Stimulated activated naive B cell treated with anti-CD40 and anti-IgM and Interleukin-4, amounts not matched to agents 10 μg/mL and 1 μg/mL and 100 μg/mL, for 72 hours (primary cell): ENCODE results near the gene LAGE3.

Experiments used
- ATAC-seq, 2 donors: fragments of 150-1000 bp; cut with Tn5 transposase; replicated peaks; 2 replicates each; pipeline ENCODE4 v1.10.0; 2021; ENCODE audit warnings: moderate library complexity in 1 of 2
- DNase-seq: peaks from one replicate; pipeline ENCODE4 v3.0.0; 2021
- H3K27ac Mint-ChIP-seq: one replicate; pipeline ENCODE4 v1.8.0; 2022; ENCODE audit warnings: mild to moderate bottlenecking, mixed read lengths
- H3K27me3 Mint-ChIP-seq, 2 donors: one replicate each; pipeline ENCODE4 v1.8.0; 2022; ENCODE audit warnings: mixed read lengths in 2 of 2
- H3K36me3 Mint-ChIP-seq, 2 donors: one replicate each; pipeline ENCODE4 v1.8.0; 2022; ENCODE audit warnings: mixed read lengths in 2 of 2, mild to moderate bottlenecking in 1 of 2
- H3K4me1 Mint-ChIP-seq, 2 donors: one replicate each; pipeline ENCODE4 v1.8.0; 2022; ENCODE audit warnings: mixed read lengths in 2 of 2, mild to moderate bottlenecking in 1 of 2
- H3K4me3 Mint-ChIP-seq, 2 donors: one replicate each; pipeline ENCODE4 v1.8.0; 2022; ENCODE audit warnings: mild to moderate bottlenecking in 2 of 2, mixed read lengths in 2 of 2, moderate library complexity in 1 of 2
- H3K9me3 Mint-ChIP-seq, 2 donors: one replicate each; pipeline ENCODE4 v1.8.0; 2022; ENCODE audit warnings: mixed read lengths in 2 of 2, mild to moderate bottlenecking in 1 of 2

Gene LAGE3

DNA sequence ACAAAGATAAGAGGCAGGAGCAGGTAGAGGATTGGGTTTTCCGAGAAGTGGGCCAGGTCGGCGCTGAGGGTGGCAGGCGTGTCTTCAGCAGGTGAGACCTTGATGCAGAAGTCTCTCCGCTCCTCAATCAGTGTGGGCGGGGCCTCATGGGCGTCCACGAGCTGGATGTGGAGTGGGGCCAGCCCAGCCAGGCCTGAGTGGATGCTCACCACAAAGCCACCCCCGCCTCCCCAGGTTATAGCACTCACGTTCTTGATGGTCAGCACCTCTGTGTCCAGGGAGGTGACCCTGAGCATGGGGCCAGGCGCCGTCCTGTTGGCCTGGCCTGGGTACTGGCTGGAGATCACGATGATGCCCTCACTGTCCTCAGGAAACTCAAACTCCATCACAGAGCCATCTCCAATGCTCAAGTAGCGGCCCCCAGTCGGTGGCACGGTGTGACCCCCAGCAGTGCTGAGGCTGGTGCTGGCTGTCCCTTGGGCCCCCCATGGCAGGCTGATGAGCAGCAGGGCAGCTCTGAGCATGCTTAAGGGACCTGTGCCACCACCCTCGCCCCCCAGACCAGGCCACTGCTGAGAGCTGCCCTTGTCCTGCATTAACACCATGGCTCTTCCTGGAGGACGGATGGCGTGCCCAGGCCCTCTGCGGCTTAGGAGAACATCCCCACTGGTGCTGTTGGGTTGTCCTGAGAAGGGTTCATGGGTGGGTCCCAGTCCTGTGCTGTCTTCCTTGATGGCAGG, 9.4 kb upstream of the LAGE3 start:
- peaks cover 13 to 16% of the 10 kb centered on the region in 2 donors for H3K36me3 Mint-ChIP-seq
- H3K4me1 Mint-ChIP-seq, result peaks cover 16 to 47% of the 10 kb centered on the region in 2 donors
- no peak overlapping the region for H3K27ac Mint-ChIP-seq
- DNase-seq (no peak), ATAC-seq (no peak)
- peak overlapping the region; percentile 39 to 94 for H3K4me3 Mint-ChIP-seq
- no peaks in the 10 kb centered on the region for H3K27me3 Mint-ChIP-seq
- H3K9me3 Mint-ChIP-seq, result no peaks in the 10 kb centered on the region

DNA sequence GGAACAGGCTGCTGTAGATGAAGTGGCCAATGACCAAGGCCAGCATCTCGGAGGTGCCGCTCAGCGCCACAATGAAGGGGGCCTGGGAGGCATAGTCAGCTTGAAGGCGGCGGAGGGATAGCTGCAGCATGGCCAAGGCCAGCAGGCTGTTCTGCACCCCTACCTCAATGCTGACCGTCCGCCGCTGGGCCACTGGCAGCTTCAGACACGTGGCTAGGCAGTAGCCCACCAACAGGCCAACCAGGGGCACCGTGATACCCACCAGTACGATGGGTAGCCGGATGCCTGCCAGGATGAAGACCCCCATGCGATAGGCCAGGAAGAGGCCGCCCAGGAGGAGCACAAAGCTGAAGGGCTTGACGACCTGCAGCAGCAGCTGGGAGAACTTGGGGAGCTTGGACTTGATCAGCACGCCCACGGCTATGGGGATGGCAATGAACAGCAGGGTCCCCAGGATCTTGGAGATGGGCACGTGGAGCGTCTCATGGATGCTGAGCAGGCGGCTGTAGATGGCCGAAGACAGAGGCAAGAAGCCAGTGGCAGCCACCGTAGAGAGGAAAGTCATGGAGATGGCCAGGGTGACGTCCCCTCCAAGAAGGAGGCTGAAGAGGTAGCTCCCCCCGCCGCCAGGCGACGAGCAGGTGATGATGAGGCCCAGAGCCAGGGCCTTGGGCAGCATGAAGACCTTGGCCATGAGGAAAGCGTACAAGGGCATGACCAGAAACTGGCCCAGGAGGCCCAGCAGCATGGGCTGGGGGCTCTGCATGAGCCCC, 8.6 kb upstream of the LAGE3 start:
- Mint-ChIP-seq H3K27ac (peak overlapping the region; percentile 37), H3K9me3 (no peaks in the 10 kb centered on the region), H3K4me1 (peaks cover 19 to 50% of the 10 kb centered on the region in 2 donors), H3K36me3 (peaks cover 16% of the 10 kb centered on the region in 2 donors), H3K4me3 (peak overlapping the region; percentile 17 to 83), H3K27me3 (no peaks in the 10 kb centered on the region)
- no peak for ATAC-seq
- DNase-seq, result no peak

DNA sequence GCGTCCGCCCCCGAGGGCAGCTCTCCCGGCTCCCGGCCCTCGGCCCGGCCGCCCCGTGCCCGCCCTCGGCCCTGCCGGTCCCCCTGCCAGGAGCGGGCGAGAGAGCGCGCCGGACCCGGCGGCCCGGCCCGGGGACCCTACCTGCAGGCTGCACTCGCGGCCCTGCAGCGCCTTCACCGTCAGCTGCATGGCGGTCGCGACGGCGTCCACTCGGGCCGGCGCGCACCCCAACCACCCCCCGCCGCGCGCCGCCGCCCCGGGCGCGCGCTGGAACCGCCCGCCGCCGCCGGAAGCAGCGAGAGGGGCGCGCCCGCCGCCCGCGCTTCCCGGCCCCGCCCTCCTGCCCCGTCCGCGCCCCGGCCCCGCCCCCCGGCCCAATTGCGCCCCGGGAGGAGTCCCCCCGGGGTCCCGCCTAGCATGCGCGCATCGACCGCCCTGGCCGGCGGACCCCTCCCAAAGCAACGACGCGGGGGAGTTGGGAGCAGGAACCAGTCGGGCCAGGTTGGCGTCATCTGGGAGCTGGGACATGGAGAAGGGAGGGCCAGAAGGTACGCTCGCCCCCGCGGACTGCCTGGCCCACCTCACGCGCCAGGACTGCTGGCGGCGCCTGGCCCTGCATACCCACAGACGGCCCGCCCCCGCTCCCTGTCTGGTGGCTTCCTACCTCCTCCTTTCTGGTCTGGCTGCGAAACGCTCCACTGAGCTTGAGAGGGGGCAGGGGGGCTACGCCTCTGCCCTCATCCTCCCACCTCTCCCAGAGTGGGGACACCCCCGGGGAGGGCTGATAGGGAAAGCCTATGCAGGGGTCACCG, 7.5 kb upstream of the LAGE3 start, which contains the start of gene UBL4A:
TSS of gene UBL4A (minus strand) at position 220 of the 812 bp plus-strand sequence. CDS start at position 189, 31 bp downstream.
- Mint-ChIP-seq H3K36me3 (peaks cover 16% of the 10 kb centered on the region in 2 donors), H3K27me3 (no peaks in the 10 kb centered on the region), H3K4me1 (peaks cover 22 to 50% of the 10 kb centered on the region in 2 donors), H3K9me3 (no peaks in the 10 kb centered on the region), H3K27ac (peak within 1 kb of the TSS; percentile 73), H3K4me3 (peak within 1 kb of the TSS; percentile 82 to 83)
- ATAC-seq, result peak; percentile 28 to 51
- peak; percentile 39 for DNase-seq

DNA sequence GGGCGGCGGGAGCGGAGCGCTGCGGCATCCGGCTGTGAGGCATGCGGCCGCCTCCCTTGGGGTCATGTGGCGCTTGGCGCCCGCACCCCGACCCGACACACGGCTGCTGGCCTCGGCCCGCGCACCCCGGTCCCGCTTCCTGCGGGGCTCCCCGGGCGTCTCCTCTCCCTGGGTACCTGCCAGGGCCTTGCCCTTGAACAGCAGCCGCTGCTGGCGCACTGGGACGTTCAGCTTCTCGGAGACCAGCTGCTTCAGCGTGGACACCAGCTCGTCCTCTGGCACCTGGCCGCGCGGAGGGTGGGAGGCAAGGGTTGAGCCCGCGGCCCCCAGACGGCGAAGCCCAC, 6.9 kb upstream of the LAGE3 start:
- Mint-ChIP-seq H3K9me3 (no peaks in the 10 kb centered on the region), H3K4me1 (peaks cover 19 to 46% of the 10 kb centered on the region in 2 donors), H3K4me3 (peak overlapping the region; percentile 39 to 74), H3K27ac (no peak overlapping the region), H3K36me3 (peaks cover 16% of the 10 kb centered on the region in 2 donors), H3K27me3 (no peaks in the 10 kb centered on the region)
- peak; percentile 3 to 4 for ATAC-seq
- DNase-seq, result no peak

DNA sequence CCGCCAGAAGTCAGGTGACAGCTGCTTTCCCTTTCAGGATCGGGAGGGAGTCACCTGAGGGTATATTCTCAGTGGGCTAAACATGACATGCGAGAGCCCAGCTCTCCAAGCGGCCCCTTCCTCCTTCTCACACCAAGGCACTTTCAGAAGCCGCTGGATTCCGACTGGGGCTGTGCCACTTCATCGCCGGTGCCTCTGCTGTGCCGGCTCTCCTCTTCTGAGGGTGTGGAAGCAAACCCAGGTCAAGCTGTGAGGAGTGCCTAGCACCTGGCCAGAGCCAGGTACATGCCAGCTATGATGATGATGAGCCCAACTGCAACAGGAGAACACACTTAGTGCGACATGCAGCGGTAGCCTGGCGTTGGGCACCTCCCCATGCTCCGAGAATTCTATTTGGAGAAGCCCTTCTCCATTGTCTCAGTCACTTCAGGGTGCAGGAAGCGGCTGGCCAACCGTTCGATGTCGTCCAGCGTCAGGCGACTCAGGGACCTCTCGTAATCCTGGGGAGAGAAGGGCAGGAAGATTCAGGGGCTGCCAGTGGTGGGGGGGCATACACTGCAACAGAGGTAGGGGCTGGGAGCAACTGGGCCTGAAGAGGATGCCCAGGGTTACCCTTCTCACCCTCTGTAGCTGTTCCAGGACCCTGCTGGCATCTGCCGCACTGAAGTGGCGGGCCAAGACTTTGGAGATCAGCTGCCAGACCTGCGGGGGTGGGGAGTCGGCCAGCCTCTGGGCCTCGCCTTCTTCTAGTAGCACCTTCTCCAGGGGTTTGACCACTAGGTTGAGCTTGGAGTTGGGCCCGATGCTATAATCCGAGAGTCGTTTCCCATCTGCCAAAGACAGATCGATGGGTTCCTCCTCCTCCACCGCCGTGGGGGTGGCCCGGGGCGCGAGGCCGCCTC, 6.3 kb upstream of the LAGE3 start:
- peak overlapping the region; percentile 71 to 74 for H3K4me3 Mint-ChIP-seq

DNA sequence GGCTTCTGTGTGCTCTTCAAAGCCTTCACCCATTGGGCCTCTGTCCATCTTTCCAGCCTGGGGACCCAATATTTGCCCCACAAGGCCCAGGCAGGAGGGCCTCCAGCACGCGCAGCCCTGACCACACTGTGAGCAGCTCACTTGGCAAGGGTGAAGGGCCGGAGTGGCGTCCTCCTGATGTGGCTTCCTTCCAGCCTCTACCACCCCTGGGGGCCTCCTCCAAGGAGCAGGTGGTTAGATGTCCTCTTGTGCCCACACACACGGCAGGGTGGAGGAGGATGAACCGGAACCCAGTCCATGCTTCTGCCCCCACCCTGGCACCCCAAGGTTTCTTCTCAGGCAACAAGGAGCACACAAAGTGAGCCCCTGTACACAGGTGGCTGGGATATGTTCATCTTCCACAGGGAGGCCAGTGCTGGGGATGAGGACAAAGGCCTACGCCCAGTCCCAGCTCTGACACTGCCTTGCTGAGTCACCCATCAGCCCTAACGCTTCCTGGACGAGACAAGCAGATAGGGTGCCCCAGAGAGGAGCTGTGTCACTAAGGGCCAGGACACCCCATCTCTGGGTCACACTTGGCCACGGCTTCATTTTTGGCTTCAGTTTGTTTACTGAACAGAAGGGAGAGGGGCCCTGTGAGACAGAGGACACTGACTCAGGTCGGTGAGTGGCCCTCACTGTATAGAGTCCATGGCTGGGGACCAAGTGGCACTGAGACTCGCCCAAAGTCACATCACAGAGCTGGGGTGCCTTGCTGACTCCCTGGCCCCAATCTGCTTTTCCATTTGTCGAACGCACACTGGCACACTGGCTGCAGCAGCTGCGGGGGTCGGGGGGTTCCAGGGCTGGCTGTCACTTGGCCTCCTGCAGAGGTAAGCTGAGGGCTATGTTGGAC, 5.4 kb upstream of the LAGE3 start:
- no peaks in the 10 kb centered on the region for H3K9me3 Mint-ChIP-seq
- DNase-seq (no peak), ATAC-seq (no peak)
- H3K27me3 Mint-ChIP-seq, result no peaks in the 10 kb centered on the region
- peak overlapping the region; percentile 6 to 74 for H3K4me3 Mint-ChIP-seq
- peaks cover 17 to 43% of the 10 kb centered on the region in 2 donors for H3K4me1 Mint-ChIP-seq
- H3K27ac Mint-ChIP-seq, result no peak overlapping the region
- H3K36me3 Mint-ChIP-seq, result peaks cover 16% of the 10 kb centered on the region in 2 donors

More for the DNA sequence above, 6.3 kb upstream of the LAGE3 start:
- no peak for DNase-seq
- Mint-ChIP-seq H3K9me3 (no peaks in the 10 kb centered on the region), H3K27ac (no peak overlapping the region), H3K36me3 (peaks cover 16% of the 10 kb centered on the region in 2 donors), H3K27me3 (no peaks in the 10 kb centered on the region), H3K4me1 (peaks cover 19 to 45% of the 10 kb centered on the region in 2 donors)
- no peak for ATAC-seq

DNA sequence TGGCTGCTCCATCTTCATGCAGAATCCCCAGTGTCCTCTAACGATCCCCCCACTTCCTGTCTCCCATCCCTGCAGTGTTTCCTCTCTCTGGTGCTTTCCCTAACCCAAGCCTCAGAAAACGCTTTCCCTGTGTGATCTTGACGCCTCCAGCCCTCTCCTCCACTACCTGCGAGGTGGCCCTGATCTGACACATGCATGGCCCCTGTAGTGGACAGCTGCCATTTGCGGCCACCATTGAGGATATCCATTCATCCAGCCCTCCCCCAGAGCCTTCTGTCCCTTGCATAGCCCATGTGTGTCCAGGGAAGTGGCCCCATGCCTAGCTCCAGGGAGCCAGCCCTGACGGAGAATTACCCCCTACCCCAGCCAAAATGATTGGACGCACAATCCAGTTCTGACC, 4.2 kb upstream of the LAGE3 start:
- ATAC-seq, result no peak
- Mint-ChIP-seq H3K27ac (no peak overlapping the region), H3K36me3 (peaks cover 13% of the 10 kb centered on the region in 2 donors), H3K27me3 (no peaks in the 10 kb centered on the region), H3K9me3 (no peaks in the 10 kb centered on the region), H3K4me1 (peaks cover 16 to 37% of the 10 kb centered on the region in 2 donors), H3K4me3 (no peak overlapping the region)
- no peak for DNase-seq

DNA sequence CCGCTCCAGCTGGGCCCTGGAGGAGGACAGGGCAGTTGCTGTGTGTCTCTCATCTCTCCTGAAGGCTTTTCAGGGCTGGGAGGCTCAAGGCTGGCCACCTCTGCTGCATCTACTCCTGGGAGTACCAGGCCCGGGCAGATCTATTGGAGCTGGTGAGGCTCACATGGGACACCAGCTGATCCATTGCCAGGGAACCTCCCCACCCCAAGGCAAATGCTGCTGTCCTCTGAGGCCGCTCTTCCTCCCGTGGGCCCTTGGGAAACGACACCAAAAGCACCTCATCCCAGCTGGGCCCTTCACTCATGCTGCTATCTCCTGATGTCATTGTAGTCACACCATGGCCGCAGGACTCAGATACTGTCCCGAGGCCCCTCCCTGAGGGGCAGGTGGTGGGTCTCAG, 3.7 kb upstream of the LAGE3 start:
- no peak for ATAC-seq
- Mint-ChIP-seq H3K27me3 (no peaks in the 10 kb centered on the region), H3K36me3 (peaks cover 7 to 9% of the 10 kb centered on the region in 2 donors), H3K4me3 (no peak overlapping the region), H3K9me3 (no peaks in the 10 kb centered on the region), H3K4me1 (peaks cover 13 to 37% of the 10 kb centered on the region in 2 donors), H3K27ac (no peak overlapping the region)
- DNase-seq, result no peak

DNA sequence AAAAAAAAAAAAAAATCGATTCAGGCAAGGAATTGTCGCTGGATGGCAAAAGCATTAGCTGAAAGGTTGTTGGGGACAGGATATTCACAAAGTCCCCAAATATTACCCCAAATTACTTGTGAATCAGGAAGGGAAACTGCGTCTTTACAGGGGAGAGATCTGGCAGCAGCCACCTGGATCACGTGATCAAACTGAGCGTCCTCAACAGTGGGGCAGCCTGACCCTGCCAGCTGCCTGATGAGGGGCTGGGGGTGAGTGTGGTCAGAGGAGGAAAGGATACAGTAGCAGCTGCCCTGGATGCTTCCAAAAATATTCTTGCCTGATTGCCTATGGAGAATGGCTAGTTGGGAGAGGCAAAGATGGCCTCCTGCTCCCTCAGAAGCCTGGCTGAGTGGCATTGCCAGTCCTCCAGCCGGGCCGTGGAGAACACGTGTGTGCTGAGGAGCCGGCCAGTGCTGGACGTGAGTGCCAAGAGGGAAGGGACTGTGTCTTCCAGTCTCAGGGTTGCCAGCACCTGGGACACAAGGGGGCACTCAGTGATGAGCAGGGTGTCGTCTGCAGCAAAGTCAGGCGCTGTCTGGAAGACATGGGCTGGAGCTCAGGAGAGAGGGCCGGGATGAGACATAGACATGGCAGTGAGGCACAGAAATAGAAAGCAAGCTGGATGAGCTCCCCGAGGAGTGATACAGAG, 3.0 kb upstream of the LAGE3 start:
- H3K27ac Mint-ChIP-seq, result no peak overlapping the region
- ATAC-seq (no peak), DNase-seq (no peak)
- peaks cover 12 to 34% of the 10 kb centered on the region in 2 donors for H3K4me1 Mint-ChIP-seq
- no peaks in the 10 kb centered on the region for H3K27me3 Mint-ChIP-seq
- H3K36me3 Mint-ChIP-seq, result peaks cover 5 to 6% of the 10 kb centered on the region in 2 donors
- no peak overlapping the region for H3K4me3 Mint-ChIP-seq
- no peaks in the 10 kb centered on the region for H3K9me3 Mint-ChIP-seq

DNA sequence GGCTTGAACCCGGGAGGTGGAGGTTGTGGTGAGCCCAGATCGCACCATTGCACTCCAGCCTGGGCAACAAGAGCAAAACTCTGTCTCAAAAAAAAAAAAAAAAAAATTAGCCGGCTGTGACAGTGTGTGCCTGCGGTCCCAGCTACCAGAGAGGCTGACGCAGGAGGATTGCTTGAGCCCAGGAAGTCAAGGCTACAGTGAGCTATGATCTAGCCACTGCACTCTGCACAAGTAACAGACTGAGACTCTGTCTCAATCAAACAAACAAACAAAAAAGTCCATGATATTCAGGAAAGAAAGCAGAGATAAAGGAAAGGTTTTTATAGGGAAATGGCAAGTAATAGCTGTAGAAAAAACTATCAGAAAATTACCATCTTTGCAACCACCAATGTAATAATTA, 2.1 kb upstream of the LAGE3 start:
- DNase-seq, result no peak
- Mint-ChIP-seq H3K9me3 (no peaks in the 10 kb centered on the region), H3K4me3 (no peak overlapping the region), H3K36me3 (peaks cover 6 to 7% of the 10 kb centered on the region in 2 donors), H3K27ac (no peak overlapping the region), H3K27me3 (no peaks in the 10 kb centered on the region), H3K4me1 (peaks cover 16 to 32% of the 10 kb centered on the region in 2 donors)
- no peak for ATAC-seq

DNA sequence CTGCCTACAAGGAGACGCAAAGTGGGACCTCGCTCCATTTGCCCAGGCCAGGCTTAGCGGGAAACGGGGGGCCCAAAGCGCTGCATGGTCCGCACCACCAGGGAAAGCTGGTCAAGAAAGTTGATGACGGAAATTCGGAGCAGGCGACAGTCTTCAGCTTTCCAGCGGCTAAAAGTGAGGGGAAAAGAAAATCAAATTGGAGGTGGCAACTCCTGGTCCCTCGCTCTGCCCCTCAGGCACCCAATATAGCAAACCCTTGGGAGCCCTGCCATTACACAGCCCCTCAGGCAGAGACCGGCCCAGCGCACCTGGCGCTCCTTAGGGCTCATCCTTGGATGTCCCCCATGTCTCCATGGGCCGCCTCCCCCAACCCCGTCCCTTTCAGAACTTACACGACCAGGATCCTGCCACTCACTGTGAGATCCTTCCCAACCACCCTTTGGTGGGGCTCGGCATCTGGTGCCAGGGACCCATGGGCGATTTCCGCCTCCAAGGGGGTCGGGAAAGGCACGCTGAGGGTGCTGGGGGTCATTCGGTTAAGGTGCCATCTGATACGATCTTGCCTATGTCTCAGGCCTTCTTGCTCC, 1.1 kb downstream of the LAGE3 start:
- no peaks in the 10 kb centered on the region for H3K9me3 Mint-ChIP-seq
- H3K27ac Mint-ChIP-seq, result peak overlapping the region; percentile 96
- no peaks in the 10 kb centered on the region for H3K27me3 Mint-ChIP-seq
- peaks cover 17 to 23% of the 10 kb centered on the region in 2 donors for H3K4me1 Mint-ChIP-seq
- peaks cover 5 to 8% of the 10 kb centered on the region in 2 donors for H3K36me3 Mint-ChIP-seq
- peak overlapping the region; percentile 85 to 86 for H3K4me3 Mint-ChIP-seq
- ATAC-seq (no peak), DNase-seq (no peak)

DNA sequence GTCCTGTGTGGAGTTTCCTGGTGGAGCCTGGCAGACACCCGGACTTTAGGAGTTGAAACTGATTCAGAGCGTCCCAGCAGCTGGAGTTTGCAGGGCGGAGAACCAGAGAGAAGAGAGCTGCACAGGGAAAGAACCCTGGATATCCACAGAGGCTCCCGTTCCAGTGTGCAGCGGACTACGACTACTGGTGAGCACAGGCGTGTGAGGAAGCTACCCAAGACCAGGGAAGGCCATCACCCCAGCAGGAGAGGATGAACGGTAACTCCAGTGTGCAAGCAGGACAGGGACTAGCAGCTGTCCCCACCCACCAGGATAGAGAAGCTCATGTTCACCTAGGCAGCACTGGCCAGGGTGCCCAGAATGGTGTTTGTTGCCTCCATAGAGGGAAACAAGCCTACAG, 2.3 kb downstream of the LAGE3 start:
- no peak overlapping the region for H3K4me3 Mint-ChIP-seq
- no peaks in the 10 kb centered on the region for H3K27me3 Mint-ChIP-seq
- ATAC-seq (no peak), DNase-seq (no peak)
- peaks cover 11% of the 10 kb centered on the region in 2 donors for H3K36me3 Mint-ChIP-seq
- peaks cover 17 to 23% of the 10 kb centered on the region in 2 donors for H3K4me1 Mint-ChIP-seq
- H3K27ac Mint-ChIP-seq, result no peak overlapping the region
- no peaks in the 10 kb centered on the region for H3K9me3 Mint-ChIP-seq
